ENCODE measurements around the gene GUCY1A1. TPM values are rescaled to one million over a fixed set of nuclear protein-coding genes. Genes with fewer than 3 reads are reported as not detected.

The GUCY1A1 gene
- total and polyA plus RNA-seq, 2 experiments from 2014 or later, result not detected

GRCh38 chr4:155668707-155669220, 2.1 kb downstream of the GUCY1A1 start:
- Histone ChIP-seq H3K9ac (no peak overlapping the region), H3K27ac (no peak overlapping the region)

GRCh38 chr4:155672342-155672741, 5.7 kb downstream of the GUCY1A1 start:
- H3K79me2 ChIP-seq (ENCODE audit: insufficient read depth), result no peaks in the 10 kb centered on the region
- no peak overlapping the region for H3K9ac ChIP-seq
- in situ Hi-C loops (cut with MboI), result no loop called here
- no peaks in the 10 kb centered on the region for H3K9me2 ChIP-seq (ENCODE audit: insufficient read depth)
- H3K27ac ChIP-seq, result no peak overlapping the region
- H3K9me3 ChIP-seq (ENCODE audit: low read depth), result no peaks in the 10 kb centered on the region
- H3K4me2 ChIP-seq (ENCODE audit: unreplicated experiment), result no peak overlapping the region
- H3F3A ChIP-seq (ENCODE audit: insufficient read depth), result no peaks in the 10 kb centered on the region
- TF ChIP-seq EZH2phosphoT487 (IDR thresholded peaks at IDR 0.05; ENCODE audit: insufficient read depth, low read depth) (no peak), EZH2 (IDR thresholded peaks at IDR 0.05; ENCODE audit: insufficient read depth, poor library complexity, severe bottlenecking) (no peak)
- no peak overlapping the region for H3K4me3 ChIP-seq
- H3K27me3 ChIP-seq (replicated peaks; ENCODE audit: insufficient read depth), result peaks cover 23% of the 10 kb centered on the region
- H2AFZ ChIP-seq, result no peak overlapping the region
- no peaks in the 10 kb centered on the region for H3K36me3 ChIP-seq (ENCODE audit: low read depth)
- no peak for DNase-seq
- H4K20me1 ChIP-seq (ENCODE audit: insufficient read depth), result no peaks in the 10 kb centered on the region
- 0 out of 2 replicates have a peak, but pooled peaks cover 3% of the 10 kb centered on the region for H3K4me1 ChIP-seq (ENCODE audit: insufficient read depth)
- 42 to 52% methylated on average over 2 of the region's 2 CpGs for WGBS, 2 experiments (ENCODE audit: low coverage in 1 of 2, low lambda C conversion rate in 2 of 2, missing lambda C conversion rate in 2 of 2)

More at GRCh38 chr4:155668707-155669220, 2.1 kb downstream of the GUCY1A1 start:
- H2AFZ ChIP-seq, result no peak overlapping the region
- H3K4me3 ChIP-seq, result no peak overlapping the region
- no peaks in the 10 kb centered on the region for H4K20me1 ChIP-seq (ENCODE audit: insufficient read depth)
- H3F3A ChIP-seq (ENCODE audit: insufficient read depth), result no peaks in the 10 kb centered on the region
- 0 out of 2 replicates have a peak, but pooled peaks cover 3% of the 10 kb centered on the region for H3K4me1 ChIP-seq (ENCODE audit: insufficient read depth)
- TF ChIP-seq EZH2 (IDR thresholded peaks at IDR 0.05; ENCODE audit: insufficient read depth, poor library complexity, severe bottlenecking) (no peak), EZH2phosphoT487 (IDR thresholded peaks at IDR 0.05; ENCODE audit: insufficient read depth, low read depth) (no peak)
- no peak for DNase-seq
- in situ Hi-C loops (cut with MboI), result no loop called here
- no peaks in the 10 kb centered on the region for H3K9me2 ChIP-seq (ENCODE audit: insufficient read depth)
- H3K4me2 ChIP-seq (ENCODE audit: unreplicated experiment), result no peak overlapping the region
- 77 to 78% methylated on average over 9 of the region's 9 CpGs for WGBS, 2 experiments (ENCODE audit: low coverage in 1 of 2, low lambda C conversion rate in 2 of 2, missing lambda C conversion rate in 2 of 2)
- H3K36me3 ChIP-seq (ENCODE audit: low read depth), result no peaks in the 10 kb centered on the region
- H3K79me2 ChIP-seq (ENCODE audit: insufficient read depth), result no peaks in the 10 kb centered on the region
- peaks cover 47% of the 10 kb centered on the region for H3K27me3 ChIP-seq (replicated peaks; ENCODE audit: insufficient read depth)
- H3K9me3 ChIP-seq (ENCODE audit: low read depth), result no peaks in the 10 kb centered on the region

- DNase-seq, result no peak
- no peak for TF ChIP-seq EZH2 (IDR thresholded peaks at IDR 0.05; ENCODE audit: insufficient read depth, poor library complexity, severe bottlenecking)
- TF ChIP-seq EZH2phosphoT487 (IDR thresholded peaks at IDR 0.05; ENCODE audit: insufficient read depth, low read depth), result no peak
- no peaks in the 10 kb centered on the region for H3F3A ChIP-seq (ENCODE audit: insufficient read depth)
- no peaks in the 10 kb centered on the region; the same call in 1 of the 2 replicates for H3K9me2 ChIP-seq (ENCODE audit: insufficient read depth)
- H3K4me1 ChIP-seq (ENCODE audit: insufficient read depth), result no peaks in the 10 kb centered on the region
- H3K9ac ChIP-seq, result no peak overlapping the region
- no peaks in the 10 kb centered on the region for H3K79me2 ChIP-seq (ENCODE audit: insufficient read depth)
- H2AFZ ChIP-seq, result no peak overlapping the region
- no peaks in the 10 kb centered on the region for H3K36me3 ChIP-seq (ENCODE audit: low read depth)
- 41 to 56% methylated on average over 3 of the region's 3 CpGs for WGBS, 2 experiments (ENCODE audit: low coverage in 1 of 2, low lambda C conversion rate in 2 of 2, missing lambda C conversion rate in 2 of 2)
- no peaks in the 10 kb centered on the region for H4K20me1 ChIP-seq (ENCODE audit: insufficient read depth)
- H3K4me2 ChIP-seq (ENCODE audit: unreplicated experiment), result no peak overlapping the region
- H3K4me3 ChIP-seq, result no peak overlapping the region
- no peaks in the 10 kb centered on the region for H3K9me3 ChIP-seq (ENCODE audit: low read depth)
- in situ Hi-C loops (cut with MboI), result no loop called here
- H3K27ac ChIP-seq, result no peak overlapping the region
- peaks cover 15% of the 10 kb centered on the region for H3K27me3 ChIP-seq (replicated peaks; ENCODE audit: insufficient read depth)
Observed at GRCh38 chr4:155673453-155673979, 6.9 kb downstream of the GUCY1A1 start.

- Histone ChIP-seq H2AFZ (no peak overlapping the region), H3K4me2 (ENCODE audit: unreplicated experiment) (no peak overlapping the region), H3K9me2 (ENCODE audit: insufficient read depth) (no peaks in the 10 kb centered on the region; the same call in 1 of the 2 replicates), H3F3A (ENCODE audit: insufficient read depth) (no peaks in the 10 kb centered on the region), H3K4me1 (ENCODE audit: insufficient read depth) (no peaks in the 10 kb centered on the region), H3K79me2 (ENCODE audit: insufficient read depth) (no peaks in the 10 kb centered on the region), H3K9me3 (ENCODE audit: low read depth) (no peaks in the 10 kb centered on the region), H3K27me3 (replicated peaks; ENCODE audit: insufficient read depth) (peaks cover 5% of the 10 kb centered on the region; the same call in 1 of the 2 replicates), H3K4me3 (no peak overlapping the region), H3K36me3 (ENCODE audit: low read depth) (no peaks in the 10 kb centered on the region), H3K9ac (no peak overlapping the region), H3K27ac (no peak overlapping the region), H4K20me1 (ENCODE audit: insufficient read depth) (no peaks in the 10 kb centered on the region)
- 66 to 69% methylated on average over 6 of the region's 6 CpGs for WGBS, 2 experiments (ENCODE audit: low coverage in 1 of 2, low lambda C conversion rate in 2 of 2, missing lambda C conversion rate in 2 of 2)
- TF ChIP-seq EZH2 (IDR thresholded peaks at IDR 0.05; ENCODE audit: insufficient read depth, poor library complexity, severe bottlenecking) (no peak), EZH2phosphoT487 (IDR thresholded peaks at IDR 0.05; ENCODE audit: insufficient read depth, low read depth) (no peak)
- DNase-seq, result no peak
- in situ Hi-C loops (cut with MboI), result no loop called here
Observed at GRCh38 chr4:155674669-155675071, 8.0 kb downstream of the GUCY1A1 start.

Measured in GM23248 (cell line).